SH-SY5Y (cell line): ENCODE data around the gene RBM3.

Experiments used
- GATA2 ChIP-seq: IDR thresholded peaks from 2 replicates; pipeline ENCODE4 v1.6.1; 2011; ENCODE audit warnings: mild to moderate bottlenecking, low read depth, low read length
- GATA3 ChIP-seq: IDR thresholded peaks from 2 replicates; pipeline ENCODE4 v1.6.1; 2011; ENCODE audit warnings: low read depth, mild to moderate bottlenecking, low read length, moderate library complexity

Gene RBM3

GRCh38 chrX:48597353-48598264, 23.3 kb downstream of the RBM3 start, which contains the start of gene WDR13:
TSS of gene WDR13 (plus strand) at chrX:48597492. CDS start at chrX:48597997, 505 bp downstream.
- TF ChIP-seq GATA3: no peak
- TF ChIP-seq GATA2: no peak

- TF ChIP-seq GATA2: no peak
- no peak for TF ChIP-seq GATA3
Observed at GRCh38 chrX:48598614-48599013, 24.3 kb downstream of the RBM3 start.

- no peak for TF ChIP-seq GATA3
- no peak for TF ChIP-seq GATA2
Observed at GRCh38 chrX:48599341-48599740, 25.1 kb downstream of the RBM3 start.

- TF ChIP-seq GATA3: no peak
- no peak for TF ChIP-seq GATA2
Observed at GRCh38 chrX:48600226-48600625, 25.9 kb downstream of the RBM3 start.

GRCh38 chrX:48601741-48602394, 27.6 kb downstream of the RBM3 start:
- TF ChIP-seq GATA3 (no peak), GATA2 (no peak)

GRCh38 chrX:48604701-48605100, 30.4 kb downstream of the RBM3 start:
- TF ChIP-seq GATA2 (no peak), GATA3 (no peak)

- TF ChIP-seq GATA2 (no peak), GATA3 (no peak)
Observed at GRCh38 chrX:48606091-48606490, 31.8 kb downstream of the RBM3 start.

GRCh38 chrX:48611703-48612102, 37.4 kb downstream of the RBM3 start:
- no peak for TF ChIP-seq GATA2
- no peak for TF ChIP-seq GATA3

GRCh38 chrX:48613502-48614160, 39.3 kb downstream of the RBM3 start:
- TF ChIP-seq GATA3 (no peak), GATA2 (no peak)

GRCh38 chrX:48616576-48616975, 42.3 kb downstream of the RBM3 start:
- TF ChIP-seq GATA2 (no peak), GATA3 (no peak)

- TF ChIP-seq GATA2: no peak
- no peak for TF ChIP-seq GATA3
Observed at GRCh38 chrX:48617542-48618340, 43.5 kb downstream of the RBM3 start.

GRCh38 chrX:48626401-48627298, 52.4 kb downstream of the RBM3 start:
- no peak for TF ChIP-seq GATA2
- TF ChIP-seq GATA3: no peak
